ENCODE measurements around the gene ATP8A2. TPM values are rescaled to one million over a fixed set of nuclear protein-coding genes. Genes with fewer than 3 reads are reported as not detected.

The ATP8A2 gene
- total RNA-seq, 1 experiment from 2014 or later, result not detected

- Histone ChIP-seq H2AFZ (no peak overlapping the region), H3K4me2 (no peak overlapping the region), H3K9me3 (ENCODE audit: insufficient read depth, low read depth) (no peaks in the 10 kb centered on the region), H3F3A (ENCODE audit: insufficient read depth, low read depth) (no peaks in the 10 kb centered on the region), H3K4me1 (replicated peaks; ENCODE audit: insufficient read depth) (no peaks in the 10 kb centered on the region), H3K4me3 (no peak overlapping the region), H3K9me2 (ENCODE audit: insufficient read depth) (no peaks in the 10 kb centered on the region), H4K20me1 (ENCODE audit: insufficient read depth) (no peaks in the 10 kb centered on the region), H3K27me3 (ENCODE audit: insufficient read depth, low read depth) (peaks cover 56% of the 10 kb centered on the region), H3K36me3 (ENCODE audit: low read depth) (no peaks in the 10 kb centered on the region), H3K79me2 (ENCODE audit: low read depth) (no peaks in the 10 kb centered on the region), H3K27ac (no peak overlapping the region)
- no TSS peak for BruUV-seq (replicated peaks)
- intact Hi-C loops (cut with micrococcal nuclease; ENCODE audit: unreplicated experiment), result no loop called here
- no peak for DNase-seq
- TF ChIP-seq EZH2 (IDR thresholded peaks at IDR 0.05; ENCODE audit: low read depth) (no peak), CTCF (conservative IDR thresholded peaks at IDR 0.05) (no peak)
- CTCF ChIA-PET, result no interaction called here
- POLR2A ChIA-PET (ENCODE audit: unreplicated experiment), result no interaction called here
Measured at GRCh38 chr13:25473864-25474263, 102.1 kb downstream of the ATP8A2 start.

GRCh38 chr13:25478186-25478585 is 106.4 kb downstream of the ATP8A2 start:
- H3K9me2 ChIP-seq (ENCODE audit: insufficient read depth), result no peaks in the 10 kb centered on the region
- no peak overlapping the region for H3K4me2 ChIP-seq
- no peaks in the 10 kb centered on the region for H3K4me1 ChIP-seq (replicated peaks; ENCODE audit: insufficient read depth)
- ChIA-PET POLR2A (ENCODE audit: unreplicated experiment) (no interaction called here), CTCF (no interaction called here)
- H3K79me2 ChIP-seq (ENCODE audit: low read depth), result no peaks in the 10 kb centered on the region
- no peaks in the 10 kb centered on the region for H3K36me3 ChIP-seq (ENCODE audit: low read depth)
- no peak for TF ChIP-seq CTCF (conservative IDR thresholded peaks at IDR 0.05)
- no peak for TF ChIP-seq EZH2 (IDR thresholded peaks at IDR 0.05; ENCODE audit: low read depth)
- no peak overlapping the region for H3K27ac ChIP-seq
- intact Hi-C loops (cut with micrococcal nuclease; ENCODE audit: unreplicated experiment), result no loop called here
- DNase-seq, result no peak
- H3K27me3 ChIP-seq (ENCODE audit: insufficient read depth, low read depth), result peaks cover 62% of the 10 kb centered on the region
- H3K4me3 ChIP-seq, result no peak overlapping the region
- no peaks in the 10 kb centered on the region for H4K20me1 ChIP-seq (ENCODE audit: insufficient read depth)
- no peaks in the 10 kb centered on the region for H3K9me3 ChIP-seq (ENCODE audit: insufficient read depth, low read depth)
- no peaks in the 10 kb centered on the region for H3F3A ChIP-seq (ENCODE audit: insufficient read depth, low read depth)
- BruUV-seq (replicated peaks), result no TSS peak
- no peak overlapping the region for H2AFZ ChIP-seq

- Histone ChIP-seq H2AFZ (no peak overlapping the region), H3K27ac (no peak overlapping the region), H3K79me2 (ENCODE audit: low read depth) (no peaks in the 10 kb centered on the region), H3K9me3 (ENCODE audit: insufficient read depth, low read depth) (no peaks in the 10 kb centered on the region), H4K20me1 (ENCODE audit: insufficient read depth) (no peaks in the 10 kb centered on the region), H3F3A (ENCODE audit: insufficient read depth, low read depth) (no peaks in the 10 kb centered on the region), H3K36me3 (ENCODE audit: low read depth) (no peaks in the 10 kb centered on the region), H3K27me3 (ENCODE audit: insufficient read depth, low read depth) (peaks cover 79% of the 10 kb centered on the region), H3K9me2 (ENCODE audit: insufficient read depth) (no peaks in the 10 kb centered on the region), H3K4me3 (no peak overlapping the region), H3K4me2 (no peak overlapping the region), H3K4me1 (replicated peaks; ENCODE audit: insufficient read depth) (no peaks in the 10 kb centered on the region)
- intact Hi-C loops (cut with micrococcal nuclease; ENCODE audit: unreplicated experiment), result no loop called here
- no peak for TF ChIP-seq CTCF (conservative IDR thresholded peaks at IDR 0.05)
- TF ChIP-seq EZH2 (IDR thresholded peaks at IDR 0.05; ENCODE audit: low read depth), result no peak
- ChIA-PET CTCF (no interaction called here), POLR2A (ENCODE audit: unreplicated experiment) (no interaction called here)
- no TSS peak for BruUV-seq (replicated peaks)
- DNase-seq, result no peak
Measured at GRCh38 chr13:25489238-25489637, 117.5 kb downstream of the ATP8A2 start.
